RWPE2 (cell line): ENCODE data around the gene NUTM2F.

Experiments used
- ATAC-seq: fragments of 200-7000 bp; cut with Tn5 transposase; 3 replicates; pipeline ENCODE4 v1.9.1; 2021; ENCODE audit warnings: low read depth
- DNase-seq: peaks from one replicate; pipeline ENCODE4 v3.0.0-alpha.2; 2020; ENCODE audit warnings: low spot score
- H3K27ac ChIP-seq: fragments of 450-650 bp; 2 replicates; pipeline ENCODE4 v1.5.1; 2017; ENCODE audit warnings: mild to moderate bottlenecking; ENCODE audit not compliant: poor library complexity, severe bottlenecking
- H3K27me3 ChIP-seq: fragments of 250-450 bp; sonication (Bioruptor Pico); 2 replicates; pipeline ENCODE4 v1.5.1; 2021; ENCODE audit warnings: mild to moderate bottlenecking, moderate library complexity; ENCODE audit not compliant: insufficient read depth, poor library complexity, severe bottlenecking
- H3K36me3 ChIP-seq: fragments of 250-450 bp; sonication (Bioruptor Pico); 2 replicates; pipeline ENCODE4 v1.5.1; 2020; ENCODE audit warnings: low read depth, mild to moderate bottlenecking, moderate library complexity
- H3K4me1 ChIP-seq: fragments of 250-450 bp; sonication (Bioruptor Pico); 2 replicates; pipeline ENCODE4 v1.5.1; 2021; ENCODE audit warnings: mild to moderate bottlenecking, moderate library complexity; ENCODE audit not compliant: insufficient read depth, poor library complexity, severe bottlenecking
- H3K4me3 ChIP-seq: fragments of 250-450 bp; sonication (Bioruptor Pico); 2 replicates; pipeline ENCODE4 v1.5.1; 2021; ENCODE audit warnings: mild to moderate bottlenecking, moderate library complexity; ENCODE audit not compliant: severe bottlenecking
- H3K9me3 ChIP-seq: fragments of 250-450 bp; sonication (Bioruptor Pico); 2 replicates; pipeline ENCODE4 v1.5.1; 2021; ENCODE audit warnings: mild to moderate bottlenecking, moderate library complexity; ENCODE audit not compliant: severe bottlenecking
- TF ChIP-seq, protein P1 (sequence below): fragments of 450-650 bp; IDR thresholded peaks from one replicate; pipeline ENCODE4 v1.5.1; 2017; ENCODE audit warnings: mild to moderate bottlenecking, moderate library complexity; ENCODE audit not compliant: poor library complexity, severe bottlenecking

The NUTM2F gene

DNA sequence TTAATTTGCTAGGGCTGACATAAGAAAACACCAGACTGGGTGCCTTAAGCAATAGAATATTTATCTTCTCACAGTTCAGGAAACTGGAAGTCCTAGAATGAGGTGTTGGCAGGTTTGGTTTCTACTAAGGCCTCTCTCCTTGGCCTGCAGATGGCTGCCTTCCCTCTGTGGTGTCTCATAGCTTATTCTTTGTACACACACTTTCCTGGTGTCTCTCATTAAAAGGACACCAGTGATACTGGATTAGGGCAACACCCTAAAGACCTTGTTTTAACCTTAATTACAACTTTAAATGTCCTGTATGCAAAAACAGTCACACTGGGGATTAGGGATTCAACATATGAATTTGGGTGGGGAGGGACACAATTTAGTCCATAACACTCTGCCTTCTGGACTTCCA, 25.1 kb downstream of the NUTM2F start:
- TF ChIP-seq, protein P1, sequence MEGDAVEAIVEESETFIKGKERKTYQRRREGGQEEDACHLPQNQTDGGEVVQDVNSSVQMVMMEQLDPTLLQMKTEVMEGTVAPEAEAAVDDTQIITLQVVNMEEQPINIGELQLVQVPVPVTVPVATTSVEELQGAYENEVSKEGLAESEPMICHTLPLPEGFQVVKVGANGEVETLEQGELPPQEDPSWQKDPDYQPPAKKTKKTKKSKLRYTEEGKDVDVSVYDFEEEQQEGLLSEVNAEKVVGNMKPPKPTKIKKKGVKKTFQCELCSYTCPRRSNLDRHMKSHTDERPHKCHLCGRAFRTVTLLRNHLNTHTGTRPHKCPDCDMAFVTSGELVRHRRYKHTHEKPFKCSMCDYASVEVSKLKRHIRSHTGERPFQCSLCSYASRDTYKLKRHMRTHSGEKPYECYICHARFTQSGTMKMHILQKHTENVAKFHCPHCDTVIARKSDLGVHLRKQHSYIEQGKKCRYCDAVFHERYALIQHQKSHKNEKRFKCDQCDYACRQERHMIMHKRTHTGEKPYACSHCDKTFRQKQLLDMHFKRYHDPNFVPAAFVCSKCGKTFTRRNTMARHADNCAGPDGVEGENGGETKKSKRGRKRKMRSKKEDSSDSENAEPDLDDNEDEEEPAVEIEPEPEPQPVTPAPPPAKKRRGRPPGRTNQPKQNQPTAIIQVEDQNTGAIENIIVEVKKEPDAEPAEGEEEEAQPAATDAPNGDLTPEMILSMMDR: no peak
- no peak for ATAC-seq

GRCh38 chr9:94302426-94302825, 26.0 kb downstream of the NUTM2F start:
- Histone ChIP-seq H3K27me3 (no peaks in the 10 kb centered on the region), H3K36me3 (no peaks in the 10 kb centered on the region; the same call in 1 of the 2 replicates), H3K9me3 (no peaks in the 10 kb centered on the region), H3K4me1 (no peaks in the 10 kb centered on the region), H3K4me3 (no peak overlapping the region), H3K27ac (no peak overlapping the region)
- TF ChIP-seq, protein P1: no peak
- DNase-seq (no peak), ATAC-seq (no peak)

More for the DNA sequence above, 25.1 kb downstream of the NUTM2F start:
- no peak overlapping the region for H3K27ac ChIP-seq
- H3K9me3 ChIP-seq: no peaks in the 10 kb centered on the region
- no peak overlapping the region for H3K4me3 ChIP-seq
- no peak for DNase-seq
- H3K4me1 ChIP-seq: no peaks in the 10 kb centered on the region
- no peaks in the 10 kb centered on the region for H3K36me3 ChIP-seq
- H3K27me3 ChIP-seq: no peaks in the 10 kb centered on the region

- DNase-seq (no peak), ATAC-seq (no peak)
- TF ChIP-seq, protein P1: no peak
- Histone ChIP-seq H3K36me3 (no peaks in the 10 kb centered on the region; the same call in 1 of the 2 replicates), H3K9me3 (no peaks in the 10 kb centered on the region), H3K27ac (no peak overlapping the region), H3K4me1 (no peaks in the 10 kb centered on the region), H3K27me3 (no peaks in the 10 kb centered on the region), H3K4me3 (no peak overlapping the region)
These were observed 26.9 kb downstream of the NUTM2F start for GRCh38 chr9:94301583-94301982.

DNA sequence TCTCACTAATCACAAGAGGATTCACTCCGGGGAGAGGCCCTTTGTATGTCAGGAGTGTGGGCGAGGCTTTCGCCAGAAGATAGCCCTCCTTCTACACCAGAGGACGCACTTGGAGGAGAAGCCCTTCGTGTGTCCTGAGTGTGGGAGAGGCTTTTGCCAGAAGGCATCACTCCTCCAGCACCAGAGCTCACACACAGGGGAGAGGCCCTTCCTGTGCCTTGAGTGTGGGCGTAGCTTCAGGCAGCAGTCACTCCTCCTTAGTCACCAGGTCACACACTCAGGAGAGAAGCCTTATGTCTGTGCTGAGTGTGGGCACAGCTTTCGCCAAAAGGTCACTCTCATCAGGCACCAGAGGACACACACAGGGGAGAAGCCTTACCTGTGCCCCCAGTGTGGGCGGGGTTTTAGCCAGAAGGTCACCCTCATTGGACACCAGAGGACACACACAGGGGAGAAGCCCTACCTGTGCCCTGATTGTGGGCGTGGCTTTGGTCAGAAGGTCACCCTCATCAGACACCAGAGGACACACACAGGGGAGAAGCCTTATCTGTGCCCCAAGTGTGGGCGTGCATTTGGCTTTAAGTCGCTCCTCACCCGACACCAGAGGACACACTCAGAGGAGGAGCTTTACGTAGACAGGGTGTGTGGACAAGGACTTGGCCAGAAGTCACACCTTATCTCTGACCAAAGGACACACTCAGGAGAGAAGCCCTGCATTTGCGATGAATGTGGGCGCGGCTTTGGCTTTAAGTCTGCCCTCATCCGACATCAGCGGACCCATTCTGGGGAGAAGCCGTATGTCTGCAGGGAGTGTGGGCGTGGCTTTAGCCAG, 27.8 kb downstream of the NUTM2F start:
- H3K4me1 ChIP-seq: no peaks in the 10 kb centered on the region
- DNase-seq (no peak), ATAC-seq (no peak; the same call in 1 of the 3 replicates)
- H3K9me3 ChIP-seq: no peaks in the 10 kb centered on the region
- TF ChIP-seq, protein P1: no peak
- H3K27ac ChIP-seq: no peak overlapping the region
- no peak overlapping the region for H3K4me3 ChIP-seq
- no peaks in the 10 kb centered on the region for H3K27me3 ChIP-seq
- H3K36me3 ChIP-seq: peaks cover 4% of the 10 kb centered on the region
